Amniotic stem cell (primary cell): ENCODE results near the gene BRCA1.
"Not testable (repeated sequence)": the region's sequence is repeated elsewhere in the genome, so short reads cannot be mapped to it uniquely, and the experiment has no call there.

Experiments
- DNase-seq: peaks from one replicate; lab custom pipeline; 2025; lab: John Stamatoyannopoulos, UW

Gene BRCA1

DNA sequence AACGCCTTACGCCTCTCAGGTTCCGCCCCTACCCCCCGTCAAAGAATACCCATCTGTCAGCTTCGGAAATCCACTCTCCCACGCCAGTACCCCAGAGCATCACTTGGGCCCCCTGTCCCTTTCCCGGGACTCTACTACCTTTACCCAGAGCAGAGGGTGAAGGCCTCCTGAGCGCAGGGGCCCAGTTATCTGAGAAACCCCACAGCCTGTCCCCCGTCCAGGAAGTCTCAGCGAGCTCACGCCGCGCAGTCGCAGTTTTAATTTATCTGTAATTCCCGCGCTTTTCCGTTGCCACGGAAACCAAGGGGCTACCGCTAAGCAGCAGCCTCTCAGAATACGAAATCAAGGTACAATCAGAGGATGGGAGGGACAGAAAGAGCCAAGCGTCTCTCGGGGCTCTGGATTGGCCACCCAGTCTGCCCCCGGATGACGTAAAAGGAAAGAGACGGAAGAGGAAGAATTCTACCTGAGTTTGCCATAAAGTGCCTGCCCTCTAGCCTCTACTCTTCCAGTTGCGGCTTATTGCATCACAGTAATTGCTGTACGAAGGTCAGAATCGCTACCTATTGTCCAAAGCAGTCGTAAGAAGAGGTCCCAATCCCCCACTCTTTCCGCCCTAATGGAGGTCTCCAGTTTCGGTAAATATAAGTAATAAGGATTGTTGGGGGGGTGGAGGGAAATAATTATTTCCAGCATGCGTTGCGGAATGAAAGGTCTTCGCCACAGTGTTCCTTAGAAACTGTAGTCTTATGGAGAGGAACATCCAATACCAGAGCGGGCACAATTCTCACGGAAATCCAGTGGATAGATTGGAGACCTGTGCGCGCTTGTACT lies at the start of gene BRCA1:
Gene BRCA1, minus strand, starts transcription at position 232 of the 834 bp plus-strand sequence. CDS start 1,268 bp downstream, outside the sequence.
- DNase-seq = peak; percentile 95

DNA sequence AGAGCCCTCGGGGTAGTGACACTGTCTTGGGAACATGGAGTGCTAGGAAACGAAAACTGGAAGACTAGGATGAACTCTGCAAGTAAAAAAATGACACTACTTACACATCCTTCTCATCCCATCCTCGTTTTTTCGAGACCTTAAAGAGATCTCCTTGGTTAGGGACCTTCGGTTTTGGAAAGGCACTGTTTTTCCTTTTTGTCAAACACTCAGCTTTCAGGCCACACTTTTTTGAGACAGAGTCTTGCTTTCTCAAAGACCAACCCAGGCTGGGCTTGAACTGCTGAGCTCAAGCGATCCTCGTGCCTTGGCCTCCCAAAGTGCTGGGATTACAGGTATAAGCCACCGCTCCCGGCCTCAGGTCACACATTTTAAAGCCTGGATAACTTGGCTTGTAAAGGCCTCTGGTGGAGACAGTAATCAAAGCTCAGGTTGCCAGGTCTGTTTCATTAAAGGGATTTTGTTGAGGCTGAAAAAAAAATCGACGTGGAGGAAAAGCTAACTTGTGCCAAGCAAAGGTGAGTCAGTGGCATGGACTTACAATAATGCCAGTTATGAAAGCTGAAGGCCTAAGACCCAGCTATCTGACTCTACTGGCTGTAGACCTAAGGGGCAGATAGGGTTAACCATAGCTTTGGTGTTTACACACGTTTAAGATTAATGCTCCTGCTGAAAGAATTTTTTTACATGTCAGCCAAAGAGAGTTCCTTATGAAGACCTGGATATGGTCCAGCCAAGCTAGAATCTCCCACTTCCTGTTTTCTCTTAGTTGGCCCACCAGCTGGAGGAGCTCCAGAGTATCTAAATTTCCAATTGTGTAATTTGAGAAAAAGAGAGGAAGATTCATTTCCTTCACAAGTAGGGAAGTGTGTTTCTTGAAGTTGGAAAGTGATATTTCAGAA lies 46.7 kb upstream of the BRCA1 start:
- peak; percentile 75 for DNase-seq

DNA sequence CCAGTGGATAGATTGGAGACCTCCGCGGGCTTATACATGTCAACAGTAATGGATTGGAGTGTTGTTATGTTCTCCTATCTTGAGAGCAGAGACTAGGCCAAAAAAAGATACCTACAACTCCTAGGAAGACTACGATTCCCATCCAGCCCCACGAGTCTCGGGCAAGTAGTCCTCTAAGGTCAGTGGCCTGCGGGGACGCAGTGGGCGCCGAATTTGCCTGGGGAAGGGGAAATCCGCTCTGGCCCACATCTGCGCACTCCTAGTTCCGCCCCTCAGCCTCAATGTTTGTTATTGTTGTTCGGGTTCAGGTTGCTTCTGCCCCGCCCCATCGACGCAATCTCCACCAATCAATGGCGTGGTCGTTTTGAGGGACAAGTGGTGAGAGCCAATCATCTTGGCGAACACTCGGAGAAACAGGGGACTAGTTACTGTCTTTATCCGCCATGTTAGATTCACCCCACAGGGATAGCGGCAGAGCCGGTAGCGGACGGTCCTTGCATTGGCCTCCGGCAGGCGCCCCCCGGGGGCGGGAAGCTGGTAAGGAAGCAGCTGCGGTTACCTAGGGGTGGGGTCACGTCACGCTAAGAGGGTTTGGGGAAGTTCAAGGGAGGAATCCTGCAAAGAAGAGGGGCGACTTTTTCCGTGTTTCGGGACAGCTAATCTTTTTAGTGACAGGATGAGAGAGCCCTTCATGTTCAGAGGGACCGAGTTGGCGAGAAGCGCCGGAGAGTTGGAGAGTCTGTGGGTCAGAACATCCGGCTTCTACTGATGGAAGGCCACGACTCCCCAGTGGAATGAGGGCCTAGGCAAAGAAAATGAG lies 45.8 kb upstream of the BRCA1 start, which contains the start of gene NBR1:
Gene NBR1, plus strand, starts transcription at position 449 of the 820 bp plus-strand sequence. CDS start 4,586 bp downstream, outside the sequence.
- DNase-seq = peak; percentile 93

DNA sequence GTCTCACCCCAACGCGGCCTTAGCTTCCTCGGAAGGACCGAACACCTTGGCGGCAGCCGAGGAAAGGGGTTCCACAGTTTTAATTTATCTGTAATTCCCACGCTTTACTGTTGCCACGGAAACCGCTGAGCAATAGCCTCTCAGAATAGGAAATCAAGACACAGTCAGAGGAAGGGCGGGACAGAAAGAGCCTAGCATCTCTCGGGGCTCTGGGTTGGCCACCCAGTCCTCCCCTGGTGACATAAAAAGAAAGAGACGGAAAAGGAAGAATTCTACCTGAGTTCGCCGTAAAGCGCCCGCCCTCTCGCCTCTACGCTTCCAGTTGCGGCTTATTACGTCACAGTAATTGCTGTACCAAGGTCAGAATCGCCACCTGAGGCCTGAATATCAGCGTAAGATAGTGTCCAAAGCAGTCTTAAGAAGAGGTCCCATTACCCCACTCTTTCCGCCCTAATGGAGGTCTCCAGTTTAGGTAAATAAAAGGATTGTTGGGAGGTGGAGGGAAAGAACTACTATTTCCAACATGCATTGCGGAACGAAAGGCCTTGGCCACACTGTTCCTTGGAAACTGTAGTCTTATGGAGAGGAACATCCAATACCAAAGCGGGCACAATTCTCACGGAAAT lies 45.1 kb upstream of the BRCA1 start:
- DNase-seq = peak; percentile 96

DNA sequence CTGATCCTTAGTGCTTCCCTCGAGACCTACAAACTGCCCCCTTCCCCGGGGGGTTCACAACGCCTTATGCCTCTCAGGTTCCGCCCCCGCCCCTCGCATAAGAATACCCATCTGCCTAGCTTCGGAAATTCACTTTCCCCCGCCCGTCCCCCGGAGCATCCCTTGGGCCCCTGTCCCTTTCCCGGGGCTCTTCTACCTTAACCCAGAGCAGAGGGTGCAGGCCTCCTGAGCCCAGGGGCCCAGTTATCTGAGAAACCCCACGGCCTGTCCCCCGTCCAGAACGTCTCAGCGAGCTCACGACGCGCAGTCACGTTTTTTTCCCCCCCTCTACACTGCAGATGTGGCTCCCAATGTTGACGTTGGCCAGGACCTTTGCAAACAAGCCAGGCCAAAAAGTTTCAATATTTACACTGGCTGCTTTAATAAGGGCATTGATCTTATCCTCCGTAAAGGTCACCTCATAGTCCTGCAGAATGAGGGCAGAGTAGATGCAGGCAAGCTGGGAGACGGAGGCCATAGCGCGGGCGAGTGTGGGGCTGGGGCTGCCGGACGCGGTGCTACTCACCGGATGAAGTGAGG lies 44.5 kb upstream of the BRCA1 start:
- no peak for DNase-seq

DNA sequence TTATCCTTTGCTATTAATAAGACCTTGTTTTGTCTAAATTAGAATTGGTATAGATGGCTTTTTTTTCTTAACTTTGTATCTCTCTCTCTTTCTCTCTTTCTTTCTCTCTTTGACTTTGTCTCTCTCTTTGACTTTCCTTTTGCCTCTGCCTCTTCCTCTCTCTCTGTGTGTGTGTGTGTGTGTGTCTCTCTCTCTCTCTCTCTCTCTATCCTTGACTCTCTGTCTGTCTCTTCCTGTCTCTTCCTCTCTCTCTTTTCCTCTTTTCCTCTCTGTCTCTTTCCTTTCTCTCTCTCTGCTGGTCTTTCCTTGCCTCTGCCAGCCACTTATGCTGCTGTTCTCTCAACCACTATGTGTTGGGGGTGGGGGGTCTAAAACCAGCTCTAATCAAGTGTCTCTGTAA lies 40.8 kb upstream of the BRCA1 start:
- DNase-seq = not testable (repeated sequence)

DNA sequence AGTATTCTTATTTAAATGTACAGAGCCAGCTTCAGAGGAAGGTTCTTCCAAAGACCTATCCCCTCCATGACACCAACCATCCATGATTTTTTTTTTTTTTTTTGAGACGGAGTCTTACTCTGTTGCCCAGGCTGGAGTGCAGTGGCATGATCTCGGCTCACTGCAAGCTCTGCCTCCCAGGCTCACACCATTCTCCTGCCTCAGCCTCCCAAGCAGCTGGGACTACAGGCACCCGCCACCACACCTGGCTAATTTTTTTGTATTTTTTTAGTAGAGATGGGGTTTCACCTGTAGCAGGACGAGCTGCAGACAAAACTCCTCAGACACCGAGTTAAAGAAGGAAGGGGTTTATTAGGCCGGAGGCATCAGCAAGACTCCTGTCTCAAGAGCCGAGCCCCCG lies 34.8 kb upstream of the BRCA1 start:
- not testable (repeated sequence) for DNase-seq

DNA sequence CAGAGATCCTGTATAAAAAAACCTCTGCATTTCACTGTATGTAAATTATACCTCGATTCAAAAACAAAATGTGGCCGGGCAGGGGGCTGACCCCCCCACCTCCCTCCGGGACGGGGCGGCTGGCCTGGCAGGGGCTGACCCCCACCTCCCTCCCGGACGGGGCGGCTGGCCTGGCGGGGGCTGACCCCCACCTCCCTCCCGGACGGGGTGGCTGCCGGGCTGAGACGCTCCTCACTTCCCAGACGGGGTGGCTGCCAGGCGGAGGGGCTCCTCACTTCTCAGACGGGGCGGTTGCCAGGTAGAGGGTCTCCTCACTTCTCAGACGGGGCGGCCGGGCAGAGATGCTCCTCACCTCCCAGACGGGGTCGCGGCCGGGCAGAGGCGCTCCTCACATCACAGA lies 34.1 kb upstream of the BRCA1 start:
- DNase-seq = not testable (repeated sequence)

DNA sequence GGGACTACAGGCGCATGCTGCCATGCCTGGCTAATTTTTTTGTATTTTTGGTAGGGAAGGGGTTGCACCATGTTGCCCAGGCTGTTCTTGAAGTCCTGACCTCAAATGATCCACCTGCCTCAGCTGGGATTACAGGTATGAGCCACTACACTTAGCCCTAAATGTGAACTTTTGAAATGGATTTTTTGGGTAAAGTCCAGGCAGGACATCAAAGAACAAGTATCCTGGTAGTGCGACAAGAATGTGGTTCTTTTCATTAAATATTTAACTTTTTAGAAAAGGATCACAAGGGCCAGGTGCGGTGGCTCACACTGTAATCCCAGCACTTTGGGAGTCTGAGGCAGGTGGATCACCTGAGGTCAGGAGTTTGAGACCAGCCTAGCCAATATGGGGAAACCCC lies 30.5 kb upstream of the BRCA1 start:
- no peak for DNase-seq

DNA sequence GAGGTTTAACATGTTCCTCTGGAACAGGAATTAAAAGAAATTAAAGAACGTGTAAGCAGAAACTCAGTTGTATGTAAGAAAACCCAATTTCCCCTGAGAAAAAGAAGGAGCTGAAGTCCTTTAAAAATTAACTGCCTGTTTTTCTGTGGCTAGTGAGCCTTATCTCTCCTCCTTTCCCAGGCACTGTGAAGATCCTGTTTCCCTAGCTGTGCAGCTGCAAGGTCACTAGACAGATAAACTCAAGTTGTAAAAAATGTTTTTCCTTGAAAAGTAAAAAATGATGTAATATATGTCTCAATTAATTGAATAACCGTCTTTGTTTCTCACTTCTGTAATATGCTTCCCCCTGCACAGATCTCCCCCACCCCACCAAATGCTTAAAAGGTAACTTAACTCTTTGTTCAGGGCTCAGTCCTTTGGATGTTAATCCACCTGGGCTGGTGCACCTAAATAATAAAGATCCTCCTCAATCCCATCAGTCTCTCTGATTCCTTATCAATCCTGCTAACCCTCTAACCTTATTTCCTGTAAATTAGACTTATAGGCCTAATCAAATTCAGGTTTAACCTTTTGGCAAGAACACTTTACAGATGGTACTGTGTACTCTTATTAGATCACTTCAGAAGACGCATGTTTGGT lies 28.2 kb upstream of the BRCA1 start:
- DNase-seq = not testable (repeated sequence)

DNA sequence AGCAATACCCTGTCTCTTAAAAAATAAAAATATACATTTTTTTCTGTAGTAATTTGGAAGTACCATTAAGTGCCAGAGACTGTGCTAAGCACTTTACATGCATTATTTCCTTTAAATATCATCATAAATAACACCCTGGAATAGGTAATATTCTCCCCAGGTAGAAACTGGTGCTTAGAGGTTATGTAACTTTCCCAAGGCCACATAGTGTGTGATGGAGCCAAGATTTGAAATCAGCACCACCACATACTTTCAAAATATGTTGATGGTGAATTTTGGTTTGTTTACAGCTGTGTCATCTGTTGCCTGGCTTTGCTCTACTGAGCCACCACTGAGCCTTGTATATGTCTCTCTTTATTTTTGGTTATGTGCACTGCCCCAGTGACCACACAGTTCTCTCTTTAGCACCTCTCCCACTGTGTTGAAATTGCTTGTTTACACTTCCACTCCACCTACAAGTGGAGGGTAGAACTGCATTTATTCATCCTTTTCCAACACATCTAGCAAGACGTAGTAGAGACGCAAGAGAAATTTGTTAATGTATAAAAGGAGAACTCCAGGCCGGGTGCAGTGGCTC lies 26.8 kb upstream of the BRCA1 start:
- no peak for DNase-seq

DNA sequence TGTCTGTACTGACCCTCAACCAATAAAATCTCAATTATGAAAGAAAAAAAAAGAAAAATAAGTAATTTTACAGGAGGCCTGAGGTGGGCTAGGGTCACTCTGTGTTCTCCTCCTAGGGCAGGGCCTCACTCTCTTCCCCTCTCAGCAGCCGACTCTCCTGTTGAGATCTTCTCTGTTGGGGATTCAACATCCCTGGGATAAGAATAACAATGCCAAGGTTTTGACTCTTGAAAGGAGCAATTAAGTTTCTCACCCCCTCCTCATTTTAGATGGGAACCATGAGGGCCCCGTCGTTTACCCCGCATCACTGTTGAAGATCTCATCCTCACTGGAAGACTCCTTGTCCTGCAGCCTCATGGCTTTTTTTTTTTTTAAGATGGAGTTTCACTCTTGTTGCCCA lies 21.5 kb upstream of the BRCA1 start:
- no peak for DNase-seq

DNA sequence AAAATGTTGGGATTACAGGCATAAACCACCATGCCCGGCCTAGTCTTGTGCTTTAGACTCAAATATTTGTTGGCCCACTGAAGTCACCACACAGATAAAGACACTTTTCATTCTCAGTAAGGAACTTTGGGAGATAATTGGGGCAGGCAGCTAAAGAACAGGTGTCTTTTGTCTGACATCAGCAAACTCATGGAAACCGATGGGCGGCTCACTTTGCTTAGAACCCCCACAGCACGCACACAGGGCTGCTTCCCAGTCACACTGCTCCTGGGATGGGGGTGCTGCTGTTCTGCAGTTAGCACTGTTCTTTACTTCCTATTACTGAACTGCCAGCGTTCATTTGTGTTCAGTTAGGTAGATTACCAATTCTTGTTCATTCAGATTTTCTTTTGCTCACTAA lies 18.0 kb upstream of the BRCA1 start:
- DNase-seq = no peak

DNA sequence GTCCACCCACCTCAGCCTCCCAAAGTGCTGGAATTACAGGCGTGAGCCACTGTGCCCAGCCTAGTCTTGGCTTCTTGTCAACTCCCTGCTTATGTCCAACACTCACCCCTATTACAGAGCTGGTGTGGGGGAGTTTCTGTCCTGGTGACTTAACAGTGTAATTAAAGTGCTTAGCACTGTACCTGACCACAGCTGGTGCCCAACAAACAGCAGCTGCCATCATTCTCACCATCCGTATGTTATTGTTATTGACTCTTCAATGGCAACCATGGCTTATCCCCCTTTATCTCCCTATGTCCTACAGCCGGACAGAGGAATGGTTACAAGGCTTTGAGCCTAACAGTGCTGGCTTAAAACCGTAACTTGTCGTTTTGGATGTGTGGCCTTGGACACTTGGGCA lies 17.0 kb upstream of the BRCA1 start:
- no peak for DNase-seq

DNA sequence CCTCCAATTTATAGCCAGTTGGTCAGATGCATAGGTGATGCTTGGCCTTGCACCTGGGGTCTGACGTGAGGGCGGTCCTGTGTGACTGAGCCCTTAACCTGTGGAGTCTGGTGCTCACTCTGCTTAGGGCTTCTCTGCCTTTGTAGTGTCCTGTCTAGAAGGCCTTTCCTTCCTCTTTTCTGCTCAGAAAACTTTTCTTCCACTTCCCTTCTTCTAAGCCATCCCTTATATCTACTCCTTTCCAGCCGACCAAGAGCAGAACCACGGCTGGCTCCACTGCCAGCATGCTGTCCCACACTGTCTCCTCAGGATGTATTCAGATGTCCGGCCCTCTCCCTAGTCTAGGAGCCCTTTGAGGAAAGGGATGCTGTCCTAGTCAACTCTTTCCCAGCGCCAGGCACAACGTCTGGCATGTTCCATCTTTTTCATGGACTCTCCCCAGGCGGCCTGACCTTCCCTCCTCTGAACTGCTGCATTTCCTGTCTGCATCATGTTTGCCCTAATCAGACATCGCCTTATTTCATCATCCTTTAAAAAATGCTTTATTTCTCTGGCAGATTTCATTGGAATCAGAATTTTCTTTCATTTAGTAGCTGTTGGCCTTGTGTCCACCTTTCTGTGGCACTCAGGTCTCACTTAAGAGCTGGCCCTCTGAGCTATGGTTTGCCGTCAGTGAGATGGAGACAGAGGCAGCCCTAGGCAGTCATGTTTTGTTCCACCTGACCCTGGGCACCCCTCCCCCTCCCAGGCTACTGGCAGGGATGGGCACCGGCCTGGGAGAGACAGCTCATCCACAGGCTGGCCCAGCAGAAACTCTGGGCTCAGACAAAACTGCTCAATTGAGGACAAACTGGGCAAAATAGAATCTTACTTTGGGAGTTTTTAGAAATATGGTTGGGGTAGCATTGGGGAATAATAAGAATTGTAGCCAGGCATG lies 15.5 kb upstream of the BRCA1 start:
- no peak for DNase-seq

DNA sequence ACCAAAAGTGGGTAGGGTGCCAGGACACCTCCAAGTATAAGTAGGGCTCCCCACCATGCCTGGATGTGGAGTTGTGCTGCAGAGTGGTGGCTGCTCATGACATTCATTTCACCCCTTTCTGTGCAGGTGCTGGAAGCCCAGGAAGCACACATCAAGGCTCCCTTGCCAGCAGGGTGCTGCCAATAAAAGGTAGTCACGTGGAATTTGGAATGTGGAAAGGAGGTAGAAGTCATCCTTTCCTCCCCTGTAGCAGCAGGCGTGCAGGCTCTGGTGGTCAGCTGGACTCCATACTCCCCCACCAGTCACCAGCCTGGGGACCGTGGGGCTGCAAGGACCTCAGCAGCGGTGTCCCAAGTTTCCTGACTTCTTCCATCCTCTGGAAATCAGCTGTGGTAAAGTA lies 13.4 kb upstream of the BRCA1 start:
- DNase-seq = not testable (repeated sequence)

DNA sequence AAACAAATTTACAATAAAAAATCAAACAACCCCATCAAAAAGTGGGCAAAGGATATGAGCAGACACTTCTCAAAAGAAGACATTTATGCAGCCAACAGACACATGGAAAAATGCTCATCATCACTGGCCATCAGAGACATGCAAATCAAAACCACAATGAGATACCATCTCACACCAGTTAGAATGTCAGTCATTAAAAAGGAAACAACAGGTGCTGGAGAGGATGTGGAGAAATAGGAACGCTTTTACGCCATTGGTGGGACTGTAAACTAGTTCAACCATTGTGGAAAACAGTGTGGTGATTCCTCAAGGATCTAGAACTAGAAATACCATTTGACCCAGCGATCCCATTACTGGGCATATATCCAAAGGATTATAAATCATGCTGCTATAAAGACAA lies 11.4 kb upstream of the BRCA1 start:
- not testable (repeated sequence) for DNase-seq

DNA sequence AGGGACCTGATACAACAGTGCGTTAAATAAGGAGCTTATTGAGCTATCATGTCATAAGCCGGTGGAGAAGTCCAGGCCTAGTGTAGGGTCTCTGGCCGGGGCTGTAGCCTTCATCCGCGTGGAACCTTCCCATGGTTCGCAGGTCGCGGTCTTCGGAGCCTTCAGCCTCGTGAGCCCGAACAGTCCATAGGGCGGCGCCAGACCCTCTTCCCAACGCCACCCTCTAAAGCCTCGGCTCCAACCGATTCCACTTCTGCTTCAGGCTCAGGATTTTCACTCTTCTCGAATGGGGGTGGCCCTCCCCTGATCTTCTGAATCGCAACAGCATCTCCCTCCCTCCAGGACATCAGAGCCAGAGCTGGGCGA lies 10.3 kb upstream of the BRCA1 start:
- DNase-seq = no peak

DNA sequence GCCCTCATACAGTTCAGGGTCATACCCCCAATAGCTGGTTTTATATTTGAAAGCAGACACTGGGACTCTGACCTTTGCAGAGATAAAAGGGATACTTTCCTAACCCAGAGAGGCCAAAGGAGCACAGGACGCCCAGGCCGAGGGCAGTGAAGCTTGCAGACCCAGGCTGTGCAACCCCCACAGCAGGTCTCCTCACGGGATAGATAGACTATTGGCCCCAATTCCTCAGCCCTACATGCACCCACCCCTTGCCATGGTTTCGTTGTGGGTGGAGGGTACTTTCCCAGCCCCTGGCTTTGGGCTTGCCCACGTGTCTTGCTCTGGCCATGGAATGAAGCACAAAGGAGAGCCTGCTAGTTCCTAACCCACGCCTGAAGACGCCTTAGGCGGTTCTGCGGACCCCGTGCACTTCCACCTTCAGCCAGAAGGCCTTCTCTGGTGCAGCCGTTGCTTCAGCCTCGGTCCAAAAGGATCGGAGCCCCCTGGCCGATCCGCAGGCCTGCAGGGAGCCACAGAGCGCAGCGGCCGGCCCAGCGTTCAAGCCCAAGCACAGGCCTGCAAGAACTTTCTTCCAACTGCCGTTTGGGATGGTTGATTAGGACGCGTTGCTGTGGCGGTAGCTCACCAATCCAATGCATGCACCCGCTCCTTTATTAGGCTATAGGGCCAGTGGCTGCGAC lies 9.8 kb upstream of the BRCA1 start:
- DNase-seq = no peak
